Heart left ventricle (tissue), 13 donors: ENCODE measurements around the gene NACC2.

Experiments
- CTCF ChIP-seq, 12 donors: fragments of 200-600 bp; sonication (generic) in 4 of 12; IDR thresholded peaks; one replicate each; pipeline versions ENCODE4 v1.5.0 to v1.8.0; 2018 to 2022; ENCODE audit warnings: antibody characterized with exemption in 12 of 12, mild to moderate bottlenecking in 5 of 12
- POLR2A ChIP-seq, 2 donors: fragments of 450-650 bp; IDR thresholded peaks; one replicate each; pipeline ENCODE4 v1.6.1; 2017; ENCODE audit warnings: antibody characterized with exemption in 2 of 2, mild to moderate bottlenecking in 2 of 2, moderate library complexity in 2 of 2
- donor health status: ischemic (EF 13 %, LVEDD 7.1; RV severe dilation, severe dysfunction).
- donor health status: DM: no; HTN: yes; CAD: no.
- donor health status: DM: no; HTN: no; CAD: no.
- donor health status: ischemic (EF 25% LVEDD 6.9; RV normal size, moderate dysfunction).
- donor health status: ischemic (EF 25% LVEDD 5.7; RV mildly dilated, moderate dysfunction).
- donor health status: ischemic (EF 35%, LVEDD 5.7; RV mildly dilated, moderate dysfunction).
- donor health status: nonischemic (EF 11% LVEDD 7.7; RV severe dilation, severe dysfunction).
- donor health status: DM: yes; HTN: yes; CAD: no.
- donor health status: PGD.
- donor health status: ischemic (EF 29% LVEDD 5.4; RV normal size, mild dysfunction).
- donor health status: nonischemic (EF 23%, LVEDD 6.1; RV moderate dilation, normal function).

- TF ChIP-seq POLR2A (IDR thresholded peaks at IDR 0.05) = no peak
- TF ChIP-seq CTCF (IDR thresholded peaks at IDR 0.05) = no peak
Measured at GRCh38 chr9:135987838-135988404, 107.2 kb downstream of the NACC2 start.
